Neural progenitor cell (in vitro differentiated cells): ENCODE data around the gene ABCF3. TPM values are rescaled to one million over a fixed set of nuclear protein-coding genes. Genes with fewer than 3 reads are reported as not detected.

ENCODE experiments used
- DNase-seq: peaks from one replicate; pipeline ENCODE4 v3.0.0-alpha.2; 2016; ENCODE audit warnings: low spot score
- H2AFZ ChIP-seq: fragments of 200-600 bp; sonication (generic); replicated peaks from 2 replicates; pipeline ENCODE4 v1.6.1; 2016; ENCODE audit warnings: antibody characterized with exemption
- H3F3A ChIP-seq: fragments of 200-600 bp; sonication (generic); 2 replicates; pipeline ENCODE4 v1.6.1; 2016; ENCODE audit warnings: antibody characterized with exemption, low read depth
- H3K27ac ChIP-seq: fragments of 200-600 bp; sonication (generic); 2 replicates; pipeline ENCODE4 v1.5.1; 2016; ENCODE audit warnings: mild to moderate bottlenecking
- H3K27me3 ChIP-seq: fragments of 200-600 bp; sonication (generic); 2 replicates; pipeline ENCODE4 v1.6.1; 2016; ENCODE audit warnings: mild to moderate bottlenecking, moderate library complexity
- H3K36me3 ChIP-seq: fragments of 200-600 bp; sonication (generic); 2 replicates; pipeline ENCODE4 v1.5.1; 2016
- H3K4me1 ChIP-seq: fragments of 200-600 bp; sonication (generic); 2 replicates; pipeline ENCODE4 v1.6.1; 2016; ENCODE audit warnings: mixed run types
- H3K4me2 ChIP-seq: fragments of 200-600 bp; sonication (generic); 2 replicates; pipeline ENCODE4 v1.6.1; 2016
- H3K4me3 ChIP-seq: fragments of 200-600 bp; sonication (generic); 2 replicates; pipeline ENCODE4 v1.5.1; 2016
- H3K79me2 ChIP-seq: fragments of 200-600 bp; sonication (generic); 2 replicates; pipeline ENCODE4 v1.6.1; 2016; ENCODE audit warnings: low read depth
- H3K9ac ChIP-seq: fragments of 200-600 bp; sonication (generic); 2 replicates; pipeline ENCODE4 v1.6.1; 2016
- H3K9me3 ChIP-seq: fragments of 200-600 bp; sonication (generic); 2 replicates; pipeline ENCODE4 v1.5.1; 2016; ENCODE audit warnings: low read depth
- H4K20me1 ChIP-seq: fragments of 200-600 bp; sonication (generic); 2 replicates; pipeline ENCODE4 v1.6.1; 2016; ENCODE audit warnings: low read depth
- H3K27ac Mint-ChIP-seq: 3 replicates; pipeline ENCODE4 v1.8.0; 2021; ENCODE audit warnings: mixed read lengths
- H3K27me3 Mint-ChIP-seq: 2 replicates; pipeline ENCODE4 v1.8.0; 2022; ENCODE audit warnings: low read depth, mild to moderate bottlenecking, inconsistent platforms, moderate library complexity, mixed read lengths; ENCODE audit not compliant: insufficient read depth
- H3K36me3 Mint-ChIP-seq: 3 replicates; pipeline ENCODE4 v1.8.0; 2021; ENCODE audit warnings: mixed read lengths
- H3K4me1 Mint-ChIP-seq: 3 replicates; pipeline ENCODE4 v1.8.0; 2021; ENCODE audit warnings: mixed read lengths
- H3K4me3 Mint-ChIP-seq: 3 replicates; pipeline ENCODE4 v1.8.0; 2021; ENCODE audit warnings: mild to moderate bottlenecking, moderate library complexity, mixed read lengths
- H3K9me3 Mint-ChIP-seq: 3 replicates; pipeline ENCODE4 v1.8.0; 2020; ENCODE audit warnings: mixed read lengths
- EZH2 ChIP-seq: fragments of 200-600 bp; sonication (generic); IDR thresholded peaks from 2 replicates; pipeline ENCODE4 v1.6.1; 2017; ENCODE audit warnings: antibody characterized with exemption, mild to moderate bottlenecking, moderate library complexity
- EZH2phosphoT487 ChIP-seq: fragments of 200-600 bp; sonication (generic); IDR thresholded peaks from 2 replicates; pipeline ENCODE4 v1.6.1; 2017; ENCODE audit warnings: antibody characterized with exemption
- total RNA-seq: library from RNA; depleted of rRNA; stranded (reverse); fragments of >200 nt; gene quantifications from 2 replicates; pipeline ENCODE4 v1.2.3, GENCODE V29; 2015; ENCODE audit warnings: low replicate concordance
- TF ChIP-seq, protein P1 (sequence below): fragments of 200-600 bp; sonication (generic); IDR thresholded peaks from 2 replicates; pipeline ENCODE4 v1.5.1; 2017; ENCODE audit warnings: antibody characterized with exemption, mild to moderate bottlenecking

The ABCF3 gene
- total RNA-seq, 1 donor from 2014 or later = 22.0 TPM

DNA sequence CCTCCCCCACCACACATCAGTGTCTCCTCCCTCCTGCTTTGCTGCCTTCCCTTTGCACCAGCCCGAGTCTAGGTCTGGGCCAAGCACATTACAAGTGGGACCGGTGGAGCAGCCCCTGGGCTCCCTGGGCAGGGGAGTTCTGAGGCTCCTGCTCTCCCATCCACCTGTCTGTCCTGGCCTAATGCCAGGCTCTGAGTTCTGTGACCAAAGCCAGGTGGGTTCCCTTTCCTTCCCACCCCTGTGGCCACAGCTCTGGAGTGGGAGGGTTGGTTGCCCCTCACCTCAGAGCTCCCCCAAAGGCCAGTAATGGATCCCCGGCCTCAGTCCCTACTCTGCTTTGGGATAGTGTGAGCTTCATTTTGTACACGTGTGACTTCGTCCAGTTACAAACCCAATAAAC, 2.3 kb upstream of the ABCF3 start:
- peaks cover 20% of the 10 kb centered on the region for H3F3A ChIP-seq
- no peak overlapping the region for H3K9ac ChIP-seq
- H3K79me2 ChIP-seq = peaks cover 37% of the 10 kb centered on the region
- H4K20me1 ChIP-seq = peaks cover 17% of the 10 kb centered on the region
- Mint-ChIP-seq H3K9me3 (no peaks in the 10 kb centered on the region), H3K27me3 (peaks cover 2% of the 10 kb centered on the region), H3K4me1 (peaks cover 30% of the 10 kb centered on the region), H3K4me3 (no peak overlapping the region), H3K27ac (no peak overlapping the region), H3K36me3 (peaks cover 41% of the 10 kb centered on the region)
- peaks cover 14% of the 10 kb centered on the region for H3K4me1 ChIP-seq
- no peak overlapping the region for H3K4me3 ChIP-seq
- H3K27ac ChIP-seq = no peak overlapping the region
- no peaks in the 10 kb centered on the region for H3K9me3 ChIP-seq
- no peaks in the 10 kb centered on the region for H3K27me3 ChIP-seq
- no peak for DNase-seq
- no peak overlapping the region for H3K4me2 ChIP-seq
- H2AFZ ChIP-seq = no peak overlapping the region
- no peaks in the 10 kb centered on the region for H3K36me3 ChIP-seq
- TF ChIP-seq EZH2 (no peak), EZH2phosphoT487 (no peak)
- TF ChIP-seq, protein P1, sequence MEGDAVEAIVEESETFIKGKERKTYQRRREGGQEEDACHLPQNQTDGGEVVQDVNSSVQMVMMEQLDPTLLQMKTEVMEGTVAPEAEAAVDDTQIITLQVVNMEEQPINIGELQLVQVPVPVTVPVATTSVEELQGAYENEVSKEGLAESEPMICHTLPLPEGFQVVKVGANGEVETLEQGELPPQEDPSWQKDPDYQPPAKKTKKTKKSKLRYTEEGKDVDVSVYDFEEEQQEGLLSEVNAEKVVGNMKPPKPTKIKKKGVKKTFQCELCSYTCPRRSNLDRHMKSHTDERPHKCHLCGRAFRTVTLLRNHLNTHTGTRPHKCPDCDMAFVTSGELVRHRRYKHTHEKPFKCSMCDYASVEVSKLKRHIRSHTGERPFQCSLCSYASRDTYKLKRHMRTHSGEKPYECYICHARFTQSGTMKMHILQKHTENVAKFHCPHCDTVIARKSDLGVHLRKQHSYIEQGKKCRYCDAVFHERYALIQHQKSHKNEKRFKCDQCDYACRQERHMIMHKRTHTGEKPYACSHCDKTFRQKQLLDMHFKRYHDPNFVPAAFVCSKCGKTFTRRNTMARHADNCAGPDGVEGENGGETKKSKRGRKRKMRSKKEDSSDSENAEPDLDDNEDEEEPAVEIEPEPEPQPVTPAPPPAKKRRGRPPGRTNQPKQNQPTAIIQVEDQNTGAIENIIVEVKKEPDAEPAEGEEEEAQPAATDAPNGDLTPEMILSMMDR = no peak

DNA sequence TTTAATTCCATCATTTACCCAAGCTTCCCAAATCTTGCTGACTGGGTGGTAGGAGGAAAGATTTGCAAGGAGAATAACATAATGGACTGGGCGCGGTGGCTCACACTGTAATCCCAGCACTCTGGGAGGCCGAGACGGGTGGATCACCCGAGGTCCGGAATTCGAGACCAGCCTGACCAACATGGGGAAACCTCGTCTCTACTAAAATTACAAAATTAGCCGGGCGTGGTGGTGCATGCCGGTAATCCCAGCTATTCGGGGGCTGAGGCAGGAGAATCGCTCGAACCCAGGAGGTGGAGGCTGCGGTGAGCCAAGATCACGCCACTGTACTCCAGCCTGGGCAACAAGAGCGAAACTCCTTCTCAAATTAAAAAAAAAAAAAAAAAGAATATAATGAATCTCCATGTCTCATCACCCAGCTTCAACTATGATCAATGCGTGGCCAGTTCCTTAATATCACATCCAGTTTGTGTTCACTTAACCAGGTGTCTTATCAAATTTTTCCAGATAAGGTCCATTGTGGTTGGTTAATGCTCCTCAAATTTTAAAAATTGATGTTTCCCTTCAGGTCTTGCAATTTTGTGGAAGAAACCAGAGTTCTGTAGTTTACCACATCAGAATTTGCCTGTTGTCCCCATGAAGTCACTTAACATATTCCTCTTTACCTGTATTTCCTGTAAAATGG, 1.3 kb upstream of the ABCF3 start:
- peaks cover 20% of the 10 kb centered on the region for H3F3A ChIP-seq
- Mint-ChIP-seq H3K27me3 (peaks cover 2% of the 10 kb centered on the region), H3K27ac (peak overlapping the region; percentile 89), H3K9me3 (no peaks in the 10 kb centered on the region), H3K4me1 (peaks cover 27% of the 10 kb centered on the region), H3K36me3 (peaks cover 35% of the 10 kb centered on the region), H3K4me3 (peak overlapping the region; percentile 98)
- H4K20me1 ChIP-seq = peaks cover 10% of the 10 kb centered on the region
- no peak for TF ChIP-seq EZH2phosphoT487
- no peak for TF ChIP-seq EZH2
- TF ChIP-seq, protein P1 = no peak
- peak overlapping the region; percentile 69 for H3K4me3 ChIP-seq
- H3K27me3 ChIP-seq = no peaks in the 10 kb centered on the region
- no peak overlapping the region for H3K9ac ChIP-seq
- no peaks in the 10 kb centered on the region for H3K9me3 ChIP-seq
- H3K4me2 ChIP-seq = peak overlapping the region; percentile 70
- no peak for DNase-seq
- peaks cover 14% of the 10 kb centered on the region for H3K4me1 ChIP-seq
- H3K27ac ChIP-seq = peak overlapping the region; percentile 47
- H2AFZ ChIP-seq = no peak overlapping the region
- H3K79me2 ChIP-seq = peaks cover 29% of the 10 kb centered on the region
- H3K36me3 ChIP-seq = no peaks in the 10 kb centered on the region

DNA sequence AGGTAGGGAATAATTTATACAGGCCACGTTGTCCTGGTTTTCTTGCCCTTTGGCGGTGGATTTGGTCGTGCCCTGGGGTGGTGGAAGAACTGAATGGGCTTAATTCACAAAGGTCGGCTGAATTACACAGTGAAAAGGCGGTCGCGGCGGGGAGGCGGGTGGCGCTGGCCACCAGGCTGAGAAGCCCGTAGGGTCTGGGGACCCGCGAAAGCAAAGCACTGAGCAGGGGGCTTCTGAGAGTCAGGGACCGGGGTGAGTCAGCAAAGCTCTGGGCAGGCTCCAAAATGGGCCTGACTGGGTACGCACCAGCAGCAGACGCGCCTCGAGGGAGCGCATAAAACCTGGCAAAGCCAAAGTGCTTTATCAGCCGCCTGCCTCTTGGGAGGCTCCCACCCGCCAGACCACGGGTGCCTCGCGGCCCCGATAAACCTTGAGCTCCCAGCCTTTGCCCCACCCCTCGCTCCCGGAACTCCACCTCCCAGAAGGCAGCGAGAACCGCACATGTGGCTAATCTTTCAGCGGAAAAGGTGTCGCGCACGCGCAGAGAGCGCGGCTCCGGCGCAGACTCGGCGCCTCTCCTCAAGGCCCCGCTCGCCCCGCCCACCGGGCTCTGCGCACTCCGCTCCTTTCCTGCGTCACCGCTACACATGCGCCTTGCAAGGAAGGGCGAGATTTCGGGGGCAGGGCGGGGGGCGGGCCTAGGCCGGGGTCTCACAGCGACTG, 377 bp upstream of the ABCF3 start:
- H3K36me3 ChIP-seq = no peaks in the 10 kb centered on the region

More for the DNA sequence above, 377 bp upstream of the ABCF3 start:
- no peaks in the 10 kb centered on the region for H3K9me3 ChIP-seq
- peak overlapping the region; percentile 69 for H3K4me3 ChIP-seq
- no peaks in the 10 kb centered on the region for H3K27me3 ChIP-seq
- H3K4me1 Mint-ChIP-seq = peaks cover 27% of the 10 kb centered on the region
- H3K4me2 ChIP-seq = peak overlapping the region; percentile 84
- H3K4me1 ChIP-seq = peaks cover 14% of the 10 kb centered on the region
- peaks cover 32% of the 10 kb centered on the region for H3K36me3 Mint-ChIP-seq
- peak overlapping the region; percentile 89 for H3K27ac Mint-ChIP-seq
- peak; percentile 100 for DNase-seq
- H3K27ac ChIP-seq = peak overlapping the region; percentile 47
- H3K9ac ChIP-seq = peak overlapping the region; percentile 87
- no peak overlapping the region for H2AFZ ChIP-seq
- peaks cover 10% of the 10 kb centered on the region for H4K20me1 ChIP-seq
- H3K79me2 ChIP-seq = peaks cover 26% of the 10 kb centered on the region
- no peaks in the 10 kb centered on the region for H3K9me3 Mint-ChIP-seq
- peaks cover 2% of the 10 kb centered on the region for H3K27me3 Mint-ChIP-seq
- peaks cover 20% of the 10 kb centered on the region for H3F3A ChIP-seq
- peak overlapping the region; percentile 98 for H3K4me3 Mint-ChIP-seq
- TF ChIP-seq EZH2 (no peak), EZH2phosphoT487 (no peak)
- TF ChIP-seq, protein P1 = no peak
